HG03354 (cell line): ENCODE data around the gene SHE.
A peak's percentile ranks its signal among the peaks of the same experiment; 100 is the strongest.

Experiments
- ATAC-seq: cut with Tn5 transposase; IDR thresholded peaks from one replicate; pipeline ENCODE4 v1.9.1; 2021; ENCODE audit warnings: mild to moderate bottlenecking; ENCODE audit not compliant: unreplicated experiment, poor library complexity, severe bottlenecking

SHE gene

DNA sequence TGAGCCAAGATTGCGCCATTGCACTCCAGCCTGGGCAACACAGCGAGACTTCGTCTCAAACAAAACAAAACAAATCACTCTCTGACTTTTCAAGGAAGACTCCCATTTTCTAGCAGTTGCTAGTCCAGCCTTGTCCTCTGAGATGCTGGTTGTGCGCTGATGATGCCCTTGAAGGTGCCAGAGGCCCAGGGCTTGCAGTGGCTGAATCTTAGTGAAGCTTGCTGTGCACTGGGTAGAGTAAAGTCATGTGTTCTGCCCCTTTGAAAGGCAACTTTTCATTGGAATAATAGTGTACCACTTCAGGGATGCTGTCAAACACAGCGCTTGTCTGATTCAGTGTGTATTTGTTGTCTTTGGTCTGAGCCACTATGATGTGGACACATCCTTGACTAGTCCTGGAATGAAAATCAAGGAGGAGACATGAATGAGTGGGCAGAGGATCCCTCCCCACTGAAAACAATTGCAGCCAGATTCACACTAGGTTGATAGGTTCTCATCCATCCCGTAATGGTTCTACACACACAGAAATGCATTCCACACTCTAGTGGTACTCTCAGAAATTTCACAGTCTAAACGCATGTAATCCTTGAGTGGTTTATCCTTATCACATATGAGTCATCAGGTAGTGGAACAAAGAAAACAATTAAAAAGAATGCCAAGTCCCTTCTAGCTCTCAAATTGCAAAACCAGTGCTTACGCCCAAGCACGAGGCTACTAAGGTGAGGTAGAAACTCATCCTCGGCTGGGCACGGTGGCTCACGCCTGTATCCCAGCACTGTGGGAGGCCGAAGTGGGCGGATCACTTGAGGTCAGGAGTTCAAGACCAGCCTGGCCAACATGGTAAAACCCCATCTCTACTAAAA is 18.0 kb downstream of the SHE start:
- ATAC-seq, result no peak

DNA sequence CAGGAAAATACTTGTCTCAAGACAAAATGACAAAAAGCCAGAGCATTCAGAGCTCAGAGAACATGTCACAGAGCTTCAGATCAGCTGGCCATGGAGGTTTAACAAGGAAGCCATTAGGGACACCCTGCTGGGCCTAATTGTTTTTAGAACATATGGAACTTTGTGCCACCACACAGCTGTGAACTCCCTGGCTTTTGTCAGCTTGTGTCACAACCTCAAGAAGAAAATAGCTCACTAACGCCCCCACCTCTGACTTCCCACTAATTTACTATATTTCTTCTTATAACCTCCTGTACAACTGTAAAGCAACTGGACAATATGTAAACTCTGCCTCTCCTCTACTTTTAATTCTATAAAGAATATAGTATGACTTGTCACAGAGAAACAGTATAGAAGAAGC is 21.2 kb downstream of the SHE start:
- ATAC-seq, result no peak

DNA sequence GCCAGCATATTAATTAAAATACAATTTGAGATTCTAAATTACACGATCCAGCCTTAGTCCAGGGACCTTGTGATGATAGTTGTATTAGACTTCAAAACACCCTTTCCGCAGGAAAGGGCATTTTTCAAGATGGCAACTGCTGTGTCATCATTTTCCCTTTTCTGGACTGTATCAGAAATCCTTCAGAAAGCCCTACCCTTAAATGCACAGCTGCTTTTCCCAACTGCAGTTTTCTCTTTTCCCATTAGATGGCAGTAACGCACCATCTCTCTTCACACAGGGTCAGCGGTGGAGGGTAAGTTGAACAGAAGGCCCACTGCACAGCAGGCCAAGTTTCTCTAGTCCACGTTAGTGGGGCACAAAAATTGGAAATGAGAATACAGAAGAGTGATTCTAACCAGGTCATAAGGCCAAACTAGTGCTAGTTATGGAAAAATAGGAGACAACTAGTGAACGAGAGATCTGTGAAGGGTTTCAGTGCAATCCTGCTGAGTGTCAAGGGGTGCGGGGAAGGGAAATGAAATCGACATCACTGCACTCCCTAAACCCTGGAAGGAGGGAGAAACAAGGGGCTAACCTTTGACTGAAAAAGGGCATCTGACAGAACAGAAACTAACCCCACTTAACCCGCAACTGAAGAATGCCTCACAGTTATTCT is 22.3 kb downstream of the SHE start:
- peak; percentile 50 for ATAC-seq

DNA sequence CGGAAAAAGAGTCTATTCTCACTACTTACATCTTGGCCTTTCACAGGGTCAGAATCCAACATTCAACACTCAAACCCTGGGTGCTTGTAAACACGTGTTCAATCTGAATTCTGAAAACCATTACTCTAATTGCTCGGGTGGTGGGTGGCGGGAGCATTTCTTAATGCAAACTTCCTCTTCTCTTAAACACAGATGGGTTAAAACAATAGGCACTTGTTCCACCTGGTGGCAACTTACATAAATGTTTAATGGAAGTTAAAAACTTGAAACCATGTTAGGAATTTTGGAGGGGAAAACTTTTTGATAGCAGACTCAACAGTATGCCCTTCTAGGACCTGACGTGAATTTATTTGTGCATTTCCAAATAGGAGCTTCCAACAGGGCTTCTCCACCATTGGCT is 23.6 kb downstream of the SHE start:
- no peak for ATAC-seq

DNA sequence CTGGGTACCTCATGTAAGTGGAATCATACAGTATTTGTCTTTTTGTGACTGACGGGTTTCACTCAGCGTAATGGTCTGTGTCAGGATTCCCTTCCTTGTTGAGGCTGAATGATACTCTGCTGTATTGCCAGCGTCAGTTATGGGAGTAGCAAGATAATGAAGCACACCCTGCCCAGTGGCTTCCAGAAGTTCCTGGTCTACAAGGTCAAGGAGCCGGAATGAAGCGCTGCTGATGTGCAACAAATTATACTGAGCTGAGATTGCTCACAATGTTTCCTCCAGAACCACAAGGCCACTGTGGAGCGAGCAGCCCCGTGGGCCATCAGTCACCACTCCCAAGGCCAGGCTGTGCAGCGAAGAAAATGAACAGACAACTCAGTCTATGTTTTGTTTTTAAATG is 24.2 kb downstream of the SHE start:
- ATAC-seq, result no peak

DNA sequence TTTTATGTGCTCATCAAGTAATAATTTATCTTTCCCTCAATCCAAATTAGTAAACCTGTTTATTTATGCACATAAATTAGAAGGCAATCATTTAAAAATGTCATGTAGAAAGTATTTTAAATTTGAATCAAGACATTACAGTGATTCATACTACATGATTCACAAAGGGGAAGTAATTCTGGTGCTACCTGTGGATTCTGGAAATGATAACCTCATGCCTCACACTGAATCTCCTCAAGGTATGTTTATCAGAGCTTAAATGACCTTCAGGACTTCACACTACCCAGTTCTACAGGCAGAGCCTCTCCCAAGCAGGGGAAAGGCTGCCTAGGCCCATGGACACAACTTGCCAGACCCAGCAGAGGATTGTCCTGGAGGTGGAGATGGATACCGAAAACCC is 25.4 kb downstream of the SHE start:
- no peak for ATAC-seq

DNA sequence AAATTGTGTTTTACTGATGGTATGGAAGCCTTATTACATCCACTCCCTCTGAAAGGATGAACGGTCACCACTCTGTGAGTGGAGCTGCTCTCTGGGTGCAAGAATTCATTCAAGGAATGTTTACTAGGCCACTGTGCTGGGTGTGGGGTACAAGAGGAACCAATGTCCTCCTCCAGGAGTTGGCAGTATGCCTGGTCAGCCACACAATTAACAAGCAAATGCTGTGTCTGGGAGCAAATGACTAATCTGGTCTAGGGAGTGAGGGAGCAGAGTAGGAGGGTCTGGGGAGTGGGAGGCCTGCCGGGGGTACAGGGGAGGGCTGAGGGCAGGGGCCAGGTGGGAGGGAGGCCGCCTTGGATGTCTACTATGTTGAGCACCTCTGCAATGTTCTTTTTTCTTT is 27.4 kb downstream of the SHE start:
- no peak for ATAC-seq

DNA sequence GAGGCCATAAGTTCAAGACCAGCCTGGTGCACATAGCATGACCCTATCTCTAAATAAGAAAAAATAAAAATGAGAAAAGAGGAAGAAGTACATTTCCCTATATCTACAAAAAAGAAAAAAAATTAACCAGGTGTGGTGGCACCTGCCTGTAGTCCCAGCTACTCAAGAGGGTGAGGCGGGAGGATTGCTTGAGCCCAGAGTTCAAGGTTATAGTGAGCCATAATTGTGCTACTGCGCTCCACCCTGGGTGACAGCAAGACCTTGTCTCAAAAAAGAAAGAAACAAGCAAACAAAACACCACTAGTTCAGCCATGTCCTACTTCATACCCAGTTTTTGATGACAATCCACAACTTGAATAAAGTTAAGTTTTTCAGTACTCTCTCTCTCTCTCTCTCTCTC is 30.9 kb downstream of the SHE start:
- ATAC-seq, result no peak

DNA sequence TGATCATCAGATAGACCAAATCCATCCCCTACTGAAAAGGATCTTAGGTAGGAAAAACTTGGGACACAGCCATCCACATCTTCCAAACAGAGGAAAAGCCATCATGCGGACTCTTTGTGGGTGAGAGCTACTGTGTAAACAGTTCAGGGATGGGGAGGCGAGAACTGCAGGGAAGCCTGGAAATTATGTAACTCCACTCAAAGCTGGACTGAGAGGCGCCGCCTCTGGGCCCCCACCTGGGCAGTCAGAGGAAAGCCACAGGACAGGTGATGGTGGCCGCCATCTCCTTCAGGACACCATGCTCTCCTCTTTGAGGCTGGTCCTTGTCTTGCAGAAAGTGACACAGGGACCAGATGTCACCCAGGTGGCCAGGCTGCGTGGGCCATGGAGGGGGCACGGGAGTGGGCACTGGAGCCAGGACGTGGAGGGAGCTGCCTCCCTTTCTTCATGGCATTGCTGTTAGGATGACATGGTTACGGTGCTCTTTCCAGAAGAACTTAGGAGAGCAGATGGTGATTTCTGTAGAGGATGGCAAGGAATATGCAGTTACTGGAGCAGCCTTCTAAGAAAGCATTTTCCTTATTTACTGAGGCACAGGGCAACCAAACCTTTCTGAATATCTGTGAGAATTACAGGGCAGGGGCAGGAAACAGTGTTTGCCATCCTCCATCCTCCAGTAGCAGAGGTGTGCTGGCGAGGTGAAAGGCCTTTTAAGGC is 32.2 kb downstream of the SHE start:
- ATAC-seq, result no peak

DNA sequence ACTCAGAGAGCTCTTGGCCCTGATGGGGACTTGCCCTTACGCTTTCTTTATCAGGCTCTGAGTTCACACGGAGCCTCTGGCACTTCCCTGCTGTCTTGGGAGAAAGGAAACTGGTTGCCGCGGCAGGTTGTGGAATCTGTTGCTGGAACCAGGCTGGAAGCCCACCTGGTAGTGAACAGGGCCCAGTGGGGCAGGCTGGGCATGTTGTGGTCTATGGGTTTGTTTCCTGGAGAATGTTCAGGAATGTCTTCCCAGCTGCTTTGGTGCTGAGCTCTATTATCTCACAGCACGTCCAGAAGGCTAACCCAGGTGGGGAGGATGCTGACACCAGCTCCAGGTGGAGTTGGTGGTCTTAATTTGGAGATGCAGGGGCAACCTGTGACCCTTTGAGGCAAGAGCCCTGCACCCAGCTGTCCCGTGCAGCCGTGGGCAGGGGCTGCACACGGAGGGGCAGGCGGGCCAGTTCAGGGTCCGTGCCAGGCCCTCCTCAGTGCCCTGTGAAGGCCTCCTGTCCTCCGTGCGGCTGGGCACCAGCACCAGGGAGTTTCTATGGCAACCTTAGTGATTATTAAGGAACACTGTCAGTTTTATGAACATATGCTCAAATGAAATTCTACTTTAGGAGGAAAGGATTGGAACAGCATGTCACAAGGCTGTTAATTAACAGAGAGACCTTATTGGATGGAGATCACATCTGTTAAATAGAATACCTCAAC is 33.5 kb downstream of the SHE start:
- ATAC-seq, result no peak

DNA sequence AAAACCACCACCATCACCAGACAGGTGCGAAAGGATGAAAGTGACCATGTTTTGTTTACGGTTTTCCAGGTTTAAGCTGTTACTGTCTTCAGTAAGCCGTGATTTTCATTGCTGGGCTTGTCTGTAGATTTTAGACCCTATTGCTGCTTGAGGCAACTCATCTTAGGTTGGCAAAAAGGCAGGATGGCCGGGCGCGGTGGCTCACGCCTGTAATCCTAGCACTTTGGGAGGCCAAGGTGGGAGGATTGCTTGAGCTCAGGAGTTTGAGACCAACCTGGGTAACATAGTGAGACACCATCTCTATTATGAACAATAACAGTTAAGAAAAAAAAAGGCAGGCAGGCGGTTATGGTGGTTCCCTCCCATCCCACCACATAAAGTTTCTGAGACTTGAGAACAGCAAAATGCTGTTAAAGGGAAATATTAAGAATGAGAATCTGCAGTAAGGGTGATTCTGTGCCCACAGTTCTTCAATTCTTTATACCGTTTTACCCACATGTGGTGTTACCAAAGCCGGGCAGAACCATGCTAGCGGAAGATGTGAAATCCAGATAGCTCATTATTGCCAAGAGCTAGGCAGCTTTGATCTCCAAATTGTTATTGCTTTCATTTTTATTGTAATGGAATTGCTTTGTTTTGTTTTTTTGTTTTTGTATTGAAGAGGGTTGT is 34.6 kb downstream of the SHE start:
- ATAC-seq, result no peak

DNA sequence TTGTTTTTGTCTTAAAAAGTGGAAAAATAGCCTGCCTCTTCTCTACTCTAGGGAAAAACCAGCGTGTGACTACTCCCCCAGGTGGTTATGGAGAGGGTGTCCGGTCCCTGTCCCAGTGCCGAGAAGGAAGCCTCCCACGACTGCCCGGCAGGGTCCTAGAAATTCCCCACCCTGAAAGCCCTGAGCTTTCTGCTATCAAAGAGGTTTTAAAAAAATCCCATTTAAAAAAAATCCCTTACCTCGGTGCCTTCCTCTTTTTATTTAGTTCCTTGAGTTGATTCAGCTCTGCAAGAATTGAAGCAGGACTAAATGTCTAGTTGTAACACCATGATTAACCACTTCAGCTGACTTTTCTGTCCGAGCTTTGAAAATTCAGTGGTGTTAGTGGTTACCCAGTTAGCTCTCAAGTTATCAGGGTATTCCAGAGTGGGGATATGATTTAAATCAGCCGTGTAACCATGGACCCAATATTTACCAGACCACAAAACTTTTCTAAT is 35.2 kb downstream of the SHE start:
- no peak for ATAC-seq

DNA sequence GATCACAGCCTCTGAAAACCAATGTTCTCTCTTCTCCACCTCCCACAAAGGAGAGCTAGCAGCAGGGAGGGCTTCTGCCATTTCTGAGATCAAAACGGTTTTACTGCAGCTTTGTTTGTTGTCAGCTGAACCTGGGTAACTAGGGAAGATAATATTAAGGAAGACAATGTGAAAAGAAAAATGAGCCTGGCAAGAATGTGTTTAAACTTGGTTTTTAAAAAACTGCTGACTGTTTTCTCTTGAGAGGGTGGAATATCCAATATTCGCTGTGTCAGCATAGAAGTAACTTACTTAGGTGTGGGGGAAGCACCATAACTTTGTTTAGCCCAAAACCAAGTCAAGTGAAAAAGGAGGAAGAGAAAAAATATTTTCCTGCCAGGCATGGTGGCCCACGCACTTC is 36.0 kb downstream of the SHE start:
- no peak for ATAC-seq

DNA sequence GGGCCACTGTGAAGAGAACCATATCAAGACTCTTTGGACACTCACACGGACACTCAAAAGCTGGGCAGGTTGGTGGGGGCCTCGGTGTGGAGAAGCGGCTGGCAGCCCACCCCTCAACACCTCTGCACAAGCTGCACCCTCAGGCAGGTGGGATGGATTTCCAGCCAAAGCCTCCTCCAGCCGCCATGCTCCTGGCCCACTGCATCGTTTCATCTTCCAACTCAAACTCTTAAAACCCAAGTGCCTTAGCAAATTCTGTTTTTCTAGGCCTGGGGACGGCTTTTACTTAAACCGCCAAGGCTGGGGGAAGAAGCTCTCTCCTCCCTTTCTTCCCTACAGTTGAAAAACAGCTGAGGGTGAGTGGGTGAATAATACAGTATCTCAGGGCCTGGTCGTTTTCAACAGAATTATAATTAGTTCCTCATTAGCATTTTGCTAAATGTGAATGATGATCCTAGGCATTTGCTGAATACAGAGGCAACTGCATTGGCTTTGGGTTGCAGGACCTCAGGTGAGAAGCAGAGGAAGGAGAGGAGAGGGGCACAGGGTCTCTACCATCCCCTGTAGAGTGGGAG is 36.5 kb downstream of the SHE start:
- no peak for ATAC-seq

DNA sequence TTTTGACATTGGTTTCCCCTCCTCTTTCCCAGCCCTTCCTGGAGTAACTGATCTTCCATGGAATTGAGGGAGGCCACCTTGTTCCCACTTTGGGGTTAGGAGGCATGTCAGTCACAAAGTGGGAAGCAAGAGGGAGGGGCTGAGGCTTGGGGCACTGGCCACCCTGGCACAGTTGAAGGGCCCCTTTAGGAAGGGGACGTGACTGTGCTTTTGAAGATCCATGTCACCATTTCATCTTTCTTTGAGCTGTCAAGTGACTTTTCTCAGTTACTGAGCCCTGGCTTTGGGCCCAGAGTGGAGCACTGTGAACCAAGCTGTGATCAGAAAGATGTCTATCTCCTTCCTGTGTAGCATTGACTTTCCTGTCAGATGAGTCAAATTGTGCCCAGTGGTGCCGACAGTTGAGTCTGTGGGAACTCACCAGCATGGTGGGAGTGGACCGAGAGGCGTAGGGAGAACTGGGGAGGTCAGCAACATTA is 38.7 kb downstream of the SHE start:
- ATAC-seq, result no peak

DNA sequence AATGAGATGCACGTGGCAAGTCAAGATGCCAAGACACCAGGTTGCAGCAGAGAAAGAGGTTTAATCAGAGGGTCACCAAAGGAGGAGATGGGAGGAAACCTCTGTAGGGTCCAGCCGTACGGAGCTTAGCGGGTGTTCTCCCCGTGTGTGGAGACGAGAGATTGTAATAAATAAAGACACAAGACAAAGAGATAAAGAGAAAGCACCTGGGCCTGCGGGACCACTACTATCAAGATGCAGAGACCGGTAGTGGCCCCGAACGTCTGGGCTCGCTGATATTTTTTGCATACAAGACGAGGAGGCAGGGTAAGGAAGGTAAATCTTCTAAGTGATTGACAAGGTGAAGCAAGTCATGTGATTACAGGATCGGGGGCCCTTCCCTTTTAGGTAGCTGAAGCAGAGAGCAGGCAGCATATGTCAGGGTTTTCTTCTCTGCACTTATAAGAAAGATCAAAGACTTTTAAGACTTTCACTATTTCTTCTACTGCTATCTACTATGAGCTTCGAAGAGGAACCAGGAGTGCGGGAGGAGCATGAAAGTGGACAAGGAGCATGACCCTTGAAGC is 41.4 kb downstream of the SHE start:
- no peak for ATAC-seq

DNA sequence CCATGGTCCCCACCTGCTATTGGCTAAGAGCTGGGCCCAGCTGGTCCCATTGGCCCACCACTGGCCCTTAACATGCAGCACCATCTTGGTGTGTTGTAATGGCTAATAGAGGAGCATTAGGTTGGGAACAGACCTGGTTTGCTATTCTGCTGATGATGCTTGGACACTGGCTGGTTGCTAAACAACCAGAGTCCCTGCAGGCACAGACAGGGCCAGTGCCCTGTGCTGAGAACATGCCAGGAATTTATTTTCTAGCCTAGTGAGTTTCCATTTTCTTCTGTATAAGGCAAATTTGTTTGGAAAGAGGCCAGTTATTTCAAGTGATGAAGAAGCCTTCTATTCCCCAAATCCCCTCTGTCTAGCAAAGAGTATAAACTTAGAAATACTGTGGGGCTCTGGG is 43.1 kb downstream of the SHE start:
- ATAC-seq, result no peak

DNA sequence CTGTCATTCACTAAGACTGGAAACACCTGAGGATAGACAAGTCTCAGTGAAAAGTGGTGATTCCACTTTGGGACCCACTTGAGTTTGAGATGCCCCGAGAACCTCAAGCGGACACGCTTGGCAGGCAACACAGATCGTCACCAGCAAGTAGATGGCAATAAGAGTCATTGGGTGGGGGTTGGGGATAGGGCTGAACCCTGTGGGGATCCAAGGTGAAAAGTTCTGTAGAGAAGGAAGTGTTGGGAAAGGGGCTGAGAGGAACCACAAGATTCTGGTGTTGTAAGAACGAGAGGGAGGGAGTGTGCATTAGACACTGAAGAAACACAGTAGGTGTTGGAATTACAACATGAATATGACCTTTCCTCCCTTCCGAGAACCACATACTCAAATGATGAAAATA is 45.6 kb downstream of the SHE start:
- no peak for ATAC-seq
